Smooth muscle cell (in vitro differentiated cells): ENCODE data around the gene GNAI1. TPM values are rescaled to one million over a fixed set of nuclear protein-coding genes. Genes with fewer than 3 reads are reported as not detected.

Experiments
- DNase-seq: peaks from one replicate; lab custom pipeline; 2025; ENCODE audit not compliant: unreplicated experiment; lab: John Stamatoyannopoulos, UW
- H2AFZ ChIP-seq: fragments of 200-600 bp; sonication (generic); 2 replicates; pipeline ENCODE4 v1.6.0; 2016; ENCODE audit warnings: antibody characterized with exemption, low read depth, mild to moderate bottlenecking
- H3F3A ChIP-seq: fragments of 200-600 bp; sonication (generic); 2 replicates; pipeline ENCODE4 v1.6.0; 2017; ENCODE audit warnings: antibody characterized with exemption, low read depth
- H3K27ac ChIP-seq: fragments of 200-600 bp; sonication (generic); 2 replicates; pipeline ENCODE4 v1.5.1; 2016; ENCODE audit warnings: low read depth, mild to moderate bottlenecking
- H3K27me3 ChIP-seq: fragments of 200-600 bp; sonication (generic); 2 replicates; pipeline ENCODE4 v1.6.1; 2016; ENCODE audit warnings: low read depth, mild to moderate bottlenecking
- H3K36me3 ChIP-seq: fragments of 200-600 bp; sonication (generic); 2 replicates; pipeline ENCODE4 v1.5.1; 2016; ENCODE audit warnings: low read depth
- H3K4me1 ChIP-seq: fragments of 200-600 bp; sonication (generic); 2 replicates; pipeline ENCODE4 v1.5.1; 2016; ENCODE audit warnings: low read depth
- H3K4me2 ChIP-seq: fragments of 200-600 bp; sonication (generic); 2 replicates; pipeline ENCODE4 v1.6.0; 2016; ENCODE audit warnings: mild to moderate bottlenecking
- H3K4me3 ChIP-seq: fragments of 200-600 bp; sonication (generic); 2 replicates; pipeline ENCODE4 v1.5.1; 2016; ENCODE audit warnings: mild to moderate bottlenecking
- H3K79me2 ChIP-seq: fragments of 200-600 bp; sonication (generic); 2 replicates; pipeline ENCODE4 v1.6.0; 2016; ENCODE audit warnings: low read depth, mild to moderate bottlenecking
- H3K9ac ChIP-seq: fragments of 200-600 bp; sonication (generic); 2 replicates; pipeline ENCODE4 v1.6.0; 2016; ENCODE audit warnings: low read depth
- H3K9me3 ChIP-seq: fragments of 200-600 bp; sonication (generic); replicated peaks from 2 replicates; pipeline ENCODE4 v1.5.1; 2016; ENCODE audit warnings: low read depth
- H4K20me1 ChIP-seq: fragments of 200-600 bp; sonication (generic); 2 replicates; pipeline ENCODE4 v1.6.0; 2016; ENCODE audit warnings: low read depth
- WGBS: methylation state at CpG from one replicate; pipeline ENCODE4 v1.1.7; 2016; ENCODE audit warnings: low lambda C conversion rate; 5-methylcytosine and 5-hydroxymethylcytosine counted together
- polyA plus RNA-seq: library from polyadenylated mRNA; unstranded; fragments of >200 nt; fragmentation: Nextera tagmentation; extraction: Ambion mirVana; gene quantifications from 2 replicates; pipeline ENCODE4 v1.2.1, GENCODE V29; 2016
- total RNA-seq: library from RNA; depleted of rRNA; stranded (reverse); fragments of >200 nt; gene quantifications from 2 replicates; pipeline ENCODE4 v1.2.3, GENCODE V29; 2014
- TF ChIP-seq, protein P1 (sequence below): fragments of 200-600 bp; sonication (generic); IDR thresholded peaks from 2 replicates; pipeline ENCODE4 v1.5.1; 2017; ENCODE audit warnings: borderline replicate concordance, mild to moderate bottlenecking, antibody characterized with exemption; ENCODE audit not compliant: insufficient read depth, poor library complexity, severe bottlenecking

GNAI1 gene
- total and polyA plus RNA-seq, 2 experiments from 2014 or later: 204 to 223 TPM

DNA sequence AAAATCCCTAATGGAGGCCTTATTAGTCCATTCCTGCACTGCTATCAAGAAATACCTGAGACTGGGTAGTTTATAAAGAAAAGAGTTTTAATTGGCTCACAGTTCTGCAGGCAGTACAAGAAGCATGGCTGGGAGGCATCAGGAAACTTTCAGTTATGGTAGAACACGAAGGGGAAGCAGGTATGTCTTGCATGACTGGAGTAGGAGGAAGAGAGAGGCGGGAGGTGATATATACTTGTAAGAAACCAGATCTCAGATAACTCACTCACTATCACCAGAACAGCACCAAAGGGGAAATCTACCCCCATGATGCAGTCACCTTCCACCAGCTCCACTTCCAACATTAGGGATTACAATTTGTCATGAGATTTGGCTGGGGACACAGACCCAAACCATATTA, 35.8 kb downstream of the GNAI1 start:
- Histone ChIP-seq H3K4me1 (peaks cover 5% of the 10 kb centered on the region), H3K27me3 (no peaks in the 10 kb centered on the region), H2AFZ (no peak overlapping the region), H3K9ac (no peak overlapping the region), H3K9me3 (no peaks in the 10 kb centered on the region), H3K27ac (no peak overlapping the region), H3K36me3 (peaks cover 5% of the 10 kb centered on the region), H3K4me2 (no peak overlapping the region), H4K20me1 (peaks cover 100% of the 10 kb centered on the region), H3K4me3 (no peak overlapping the region), H3K79me2 (peaks cover 100% of the 10 kb centered on the region), H3F3A (no peaks in the 10 kb centered on the region)
- TF ChIP-seq, protein P1, sequence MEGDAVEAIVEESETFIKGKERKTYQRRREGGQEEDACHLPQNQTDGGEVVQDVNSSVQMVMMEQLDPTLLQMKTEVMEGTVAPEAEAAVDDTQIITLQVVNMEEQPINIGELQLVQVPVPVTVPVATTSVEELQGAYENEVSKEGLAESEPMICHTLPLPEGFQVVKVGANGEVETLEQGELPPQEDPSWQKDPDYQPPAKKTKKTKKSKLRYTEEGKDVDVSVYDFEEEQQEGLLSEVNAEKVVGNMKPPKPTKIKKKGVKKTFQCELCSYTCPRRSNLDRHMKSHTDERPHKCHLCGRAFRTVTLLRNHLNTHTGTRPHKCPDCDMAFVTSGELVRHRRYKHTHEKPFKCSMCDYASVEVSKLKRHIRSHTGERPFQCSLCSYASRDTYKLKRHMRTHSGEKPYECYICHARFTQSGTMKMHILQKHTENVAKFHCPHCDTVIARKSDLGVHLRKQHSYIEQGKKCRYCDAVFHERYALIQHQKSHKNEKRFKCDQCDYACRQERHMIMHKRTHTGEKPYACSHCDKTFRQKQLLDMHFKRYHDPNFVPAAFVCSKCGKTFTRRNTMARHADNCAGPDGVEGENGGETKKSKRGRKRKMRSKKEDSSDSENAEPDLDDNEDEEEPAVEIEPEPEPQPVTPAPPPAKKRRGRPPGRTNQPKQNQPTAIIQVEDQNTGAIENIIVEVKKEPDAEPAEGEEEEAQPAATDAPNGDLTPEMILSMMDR: no peak
- WGBS: 98% methylated on average over 2 of the region's 2 CpGs
- DNase-seq: no peak

DNA sequence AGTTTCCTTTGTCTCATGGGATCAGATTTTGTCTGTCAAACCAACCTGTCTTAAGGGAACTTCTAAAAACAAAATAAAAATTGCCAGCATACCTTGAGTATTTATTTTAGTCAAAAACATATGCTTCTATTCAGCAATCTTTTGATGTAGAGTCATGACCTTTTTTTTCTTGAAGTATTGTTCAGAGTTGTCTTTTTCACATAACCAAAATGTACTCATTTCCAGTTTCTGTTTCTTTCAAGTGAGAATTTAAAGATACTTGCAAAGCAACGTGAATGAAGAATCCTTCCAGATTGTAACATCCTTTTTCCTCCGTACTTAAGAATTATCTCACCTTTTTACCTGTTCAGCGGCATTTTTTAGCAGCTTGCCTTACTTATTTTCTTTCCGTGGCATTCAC, 37.8 kb downstream of the GNAI1 start:
- 88% methylated on average over 4 of the region's 4 CpGs for WGBS
- no peak overlapping the region for H3K4me2 ChIP-seq
- H3K27ac ChIP-seq: no peak overlapping the region
- no peaks in the 10 kb centered on the region for H3K27me3 ChIP-seq
- no peaks in the 10 kb centered on the region for H3K9me3 ChIP-seq
- no peak overlapping the region for H3K4me3 ChIP-seq
- peaks cover 100% of the 10 kb centered on the region for H3K79me2 ChIP-seq
- H3F3A ChIP-seq: no peaks in the 10 kb centered on the region
- peaks cover 4% of the 10 kb centered on the region for H3K4me1 ChIP-seq
- no peak overlapping the region for H3K9ac ChIP-seq
- DNase-seq: no peak
- peaks cover 100% of the 10 kb centered on the region for H4K20me1 ChIP-seq
- peaks cover 5% of the 10 kb centered on the region for H3K36me3 ChIP-seq
- TF ChIP-seq, protein P1: no peak
- no peak overlapping the region for H2AFZ ChIP-seq

DNA sequence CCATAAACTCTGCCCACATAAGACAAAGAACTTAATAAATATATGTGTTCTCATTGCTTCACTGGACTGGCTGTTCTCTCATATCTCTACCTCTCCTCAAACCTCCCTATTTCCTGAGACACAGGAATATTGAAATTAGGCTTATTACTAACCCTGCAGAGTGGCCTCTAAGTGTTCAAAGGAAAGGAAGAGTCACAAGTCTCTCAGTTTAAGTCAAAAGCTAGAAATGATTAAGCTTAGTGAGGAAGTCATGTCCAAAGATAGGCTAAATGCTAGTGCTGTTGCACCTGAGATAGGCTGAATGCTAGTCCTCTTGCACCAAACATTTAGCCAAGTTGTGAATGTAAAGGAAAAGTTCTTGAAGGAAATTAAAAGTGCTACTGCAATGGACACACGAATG, 41.1 kb downstream of the GNAI1 start:
- no peak overlapping the region for H3K4me2 ChIP-seq
- H3K27ac ChIP-seq: no peak overlapping the region
- no peaks in the 10 kb centered on the region for H3K9me3 ChIP-seq
- TF ChIP-seq, protein P1: no peak
- H3K4me3 ChIP-seq: no peak overlapping the region
- H3K36me3 ChIP-seq: peaks cover 5% of the 10 kb centered on the region
- 97% methylated on average over 1 of the region's 1 CpG for WGBS
- H3K27me3 ChIP-seq: no peaks in the 10 kb centered on the region
- H3K9ac ChIP-seq: no peak overlapping the region
- H2AFZ ChIP-seq: no peak overlapping the region
- H3K4me1 ChIP-seq: peaks cover 4% of the 10 kb centered on the region
- peaks cover 100% of the 10 kb centered on the region for H4K20me1 ChIP-seq
- DNase-seq: no peak
- no peaks in the 10 kb centered on the region for H3F3A ChIP-seq
- H3K79me2 ChIP-seq: peaks cover 100% of the 10 kb centered on the region

- Histone ChIP-seq H3K9me3 (no peaks in the 10 kb centered on the region), H3K36me3 (no peaks in the 10 kb centered on the region), H2AFZ (no peak overlapping the region), H3K27ac (no peak overlapping the region), H3K9ac (no peak overlapping the region), H3K4me2 (no peak overlapping the region), H4K20me1 (peaks cover 100% of the 10 kb centered on the region), H3K27me3 (no peaks in the 10 kb centered on the region), H3K79me2 (peaks cover 100% of the 10 kb centered on the region), H3K4me3 (no peak overlapping the region), H3F3A (no peaks in the 10 kb centered on the region), H3K4me1 (peaks cover 13% of the 10 kb centered on the region)
- 94% methylated on average over 4 of the region's 4 CpGs for WGBS
- TF ChIP-seq, protein P1: no peak
- DNase-seq: no peak
These were observed 46.8 kb downstream of the GNAI1 start for GRCh38 chr7:80181411-80181810.
